Progenitor cell of endocrine pancreas (in vitro differentiated cells): ENCODE measurements around the gene PPP5C. TPM values are rescaled to one million over a fixed set of nuclear protein-coding genes. Genes with fewer than 3 reads are reported as not detected.
A peak's percentile ranks its signal among the peaks of the same experiment; 100 is the strongest.

Experiments used
- DNase-seq: peaks from one replicate; pipeline ENCODE4 v3.0.0; 2021; ENCODE audit warnings: low spot score; ENCODE audit not compliant: unreplicated experiment
- H3K27ac Mint-ChIP-seq: 2 replicates; pipeline ENCODE4 v1.8.0; 2021; ENCODE audit warnings: mild to moderate bottlenecking, moderate library complexity, mixed read lengths
- H3K27me3 Mint-ChIP-seq: 2 replicates; pipeline ENCODE4 v1.8.0; 2021; ENCODE audit warnings: mixed read lengths
- H3K36me3 Mint-ChIP-seq: 2 replicates; pipeline ENCODE4 v1.8.0; 2022; ENCODE audit warnings: mixed read lengths; ENCODE audit not compliant: insufficient read depth
- H3K4me1 Mint-ChIP-seq: 2 replicates; pipeline ENCODE4 v1.8.0; 2021; ENCODE audit warnings: low read depth, mixed read lengths
- H3K4me3 Mint-ChIP-seq: 2 replicates; pipeline ENCODE4 v1.8.0; 2021; ENCODE audit warnings: low read depth, mild to moderate bottlenecking, moderate library complexity, mixed read lengths
- H3K9me3 Mint-ChIP-seq: 2 replicates; pipeline ENCODE4 v1.8.0; 2021; ENCODE audit warnings: low read depth, mixed read lengths
- total RNA-seq: library from RNA; stranded (reverse); gene quantifications from 2 replicates; pipeline ENCODE4 v1.2.1, GENCODE V29; 2021
- TF ChIP-seq, protein P1 (sequence below): fragments of 200-600 bp; sonication (generic); IDR thresholded peaks from one replicate; pipeline ENCODE4 v1.5.0; 2021; ENCODE audit warnings: antibody characterized with exemption, mild to moderate bottlenecking; ENCODE audit not compliant: unreplicated experiment

The PPP5C gene
- total RNA-seq, 1 donor from 2014 or later: 97.8 TPM

DNA sequence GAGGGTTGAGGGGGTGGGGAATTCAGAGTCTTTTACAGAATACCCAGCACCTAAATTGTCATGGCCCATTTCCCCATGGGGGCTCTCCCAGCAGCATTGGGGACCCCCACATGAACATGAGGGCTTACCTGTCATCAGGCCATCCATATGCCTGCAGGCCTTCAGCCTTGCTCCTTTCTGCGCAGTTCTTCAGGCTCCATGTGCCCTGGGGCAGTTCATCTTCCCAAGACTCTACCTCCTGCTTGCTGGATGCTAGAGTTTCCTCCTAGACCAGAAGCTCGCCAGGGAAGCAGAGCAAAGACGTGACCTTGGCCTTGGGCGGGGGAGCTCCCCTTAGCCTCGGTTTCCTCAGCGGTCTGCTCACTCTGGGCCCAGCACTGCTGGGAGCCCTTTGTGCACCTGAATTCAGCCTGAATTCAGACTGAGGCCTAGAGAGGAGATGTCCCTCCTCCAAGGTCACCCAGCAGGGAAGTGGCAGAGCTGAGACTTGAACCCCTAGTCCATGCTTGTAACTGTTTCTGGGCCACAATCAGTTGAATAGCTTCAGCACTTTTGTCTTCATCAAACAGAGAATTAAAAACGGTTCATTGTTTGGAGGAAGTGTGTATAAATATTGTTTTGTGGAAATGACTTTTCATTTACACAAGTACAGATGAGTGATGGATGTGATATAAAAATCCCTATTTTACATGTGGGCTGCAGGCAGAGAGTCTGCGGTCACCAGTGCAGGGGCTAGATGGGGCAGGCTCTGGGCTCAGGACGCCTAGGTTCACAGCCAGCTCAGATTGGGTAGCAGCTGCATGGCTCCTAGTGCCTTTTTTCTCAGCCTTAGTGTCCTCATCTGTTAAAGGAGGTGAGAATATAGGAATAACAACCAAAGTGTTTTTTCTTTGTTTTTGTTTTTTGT is 9.5 kb downstream of the PPP5C start:
- Mint-ChIP-seq H3K4me1 (peaks cover 24% of the 10 kb centered on the region), H3K27me3 (no peaks in the 10 kb centered on the region), H3K9me3 (no peaks in the 10 kb centered on the region), H3K36me3 (peaks cover 8% of the 10 kb centered on the region), H3K27ac (no peak overlapping the region), H3K4me3 (no peak overlapping the region)
- DNase-seq: no peak
- TF ChIP-seq, protein P1, sequence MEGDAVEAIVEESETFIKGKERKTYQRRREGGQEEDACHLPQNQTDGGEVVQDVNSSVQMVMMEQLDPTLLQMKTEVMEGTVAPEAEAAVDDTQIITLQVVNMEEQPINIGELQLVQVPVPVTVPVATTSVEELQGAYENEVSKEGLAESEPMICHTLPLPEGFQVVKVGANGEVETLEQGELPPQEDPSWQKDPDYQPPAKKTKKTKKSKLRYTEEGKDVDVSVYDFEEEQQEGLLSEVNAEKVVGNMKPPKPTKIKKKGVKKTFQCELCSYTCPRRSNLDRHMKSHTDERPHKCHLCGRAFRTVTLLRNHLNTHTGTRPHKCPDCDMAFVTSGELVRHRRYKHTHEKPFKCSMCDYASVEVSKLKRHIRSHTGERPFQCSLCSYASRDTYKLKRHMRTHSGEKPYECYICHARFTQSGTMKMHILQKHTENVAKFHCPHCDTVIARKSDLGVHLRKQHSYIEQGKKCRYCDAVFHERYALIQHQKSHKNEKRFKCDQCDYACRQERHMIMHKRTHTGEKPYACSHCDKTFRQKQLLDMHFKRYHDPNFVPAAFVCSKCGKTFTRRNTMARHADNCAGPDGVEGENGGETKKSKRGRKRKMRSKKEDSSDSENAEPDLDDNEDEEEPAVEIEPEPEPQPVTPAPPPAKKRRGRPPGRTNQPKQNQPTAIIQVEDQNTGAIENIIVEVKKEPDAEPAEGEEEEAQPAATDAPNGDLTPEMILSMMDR: no peak

GRCh38 chr19:46357846-46358583 is 11.1 kb downstream of the PPP5C start:
- Mint-ChIP-seq H3K4me1 (peaks cover 24% of the 10 kb centered on the region), H3K27ac (peak overlapping the region; percentile 55), H3K27me3 (no peaks in the 10 kb centered on the region), H3K9me3 (no peaks in the 10 kb centered on the region), H3K4me3 (no peak overlapping the region), H3K36me3 (peaks cover 11% of the 10 kb centered on the region)
- TF ChIP-seq, protein P1: no peak
- no peak for DNase-seq

DNA sequence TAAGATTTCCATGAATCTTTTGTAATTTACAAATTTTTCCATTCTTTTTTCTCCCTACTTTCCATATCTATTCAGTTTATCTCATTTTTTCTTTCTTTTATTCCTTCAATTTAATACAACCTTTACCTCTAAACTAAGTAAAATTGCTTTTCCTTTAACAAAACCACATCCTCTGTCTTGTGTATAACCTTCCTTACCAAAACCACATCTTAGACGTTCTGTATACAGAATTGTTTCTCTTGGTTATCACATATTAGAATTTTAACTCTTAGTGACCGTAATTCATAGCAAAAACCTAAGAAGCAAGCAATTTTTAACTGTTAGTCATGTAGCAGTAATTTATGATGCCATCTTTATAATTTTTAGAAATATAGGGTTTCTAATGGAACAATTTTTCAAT is 15.0 kb downstream of the PPP5C start:
- Mint-ChIP-seq H3K27me3 (no peaks in the 10 kb centered on the region), H3K4me1 (peaks cover 25% of the 10 kb centered on the region)

GRCh38 chr19:46364359-46364758 is 17.5 kb downstream of the PPP5C start:
- Mint-ChIP-seq H3K4me3 (no peak overlapping the region), H3K27ac (no peak overlapping the region), H3K9me3 (no peaks in the 10 kb centered on the region), H3K4me1 (peaks cover 10% of the 10 kb centered on the region), H3K27me3 (no peaks in the 10 kb centered on the region), H3K36me3 (peaks cover 13% of the 10 kb centered on the region)
- TF ChIP-seq, protein P1: no peak
- no peak for DNase-seq

More for the DNA sequence above, 15.0 kb downstream of the PPP5C start:
- TF ChIP-seq, protein P1: no peak
- H3K36me3 Mint-ChIP-seq: peaks cover 15% of the 10 kb centered on the region
- no peak overlapping the region for H3K4me3 Mint-ChIP-seq
- no peak overlapping the region for H3K27ac Mint-ChIP-seq
- no peak for DNase-seq
- H3K9me3 Mint-ChIP-seq: no peaks in the 10 kb centered on the region

DNA sequence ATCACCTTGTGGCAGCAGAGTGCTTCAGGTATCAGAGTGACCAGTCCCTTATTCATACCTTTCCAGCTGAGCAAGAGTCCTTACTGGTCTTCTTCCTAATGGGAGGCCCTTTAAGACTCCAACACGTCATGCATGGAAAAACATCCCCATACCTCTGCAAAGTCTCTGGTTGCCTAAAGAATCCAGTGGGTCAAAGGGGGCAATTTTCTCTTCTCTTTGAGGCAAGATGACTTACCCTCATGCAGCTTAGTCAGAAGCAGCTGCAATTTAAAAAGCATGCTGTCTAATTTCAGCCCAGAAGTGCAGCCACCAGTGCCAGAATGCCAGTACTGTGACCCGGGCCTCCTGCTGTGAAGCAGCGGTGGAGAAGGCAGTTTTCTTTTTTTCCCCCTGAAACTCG is 18.7 kb downstream of the PPP5C start:
- H3K36me3 Mint-ChIP-seq: peaks cover 13% of the 10 kb centered on the region
- no peak overlapping the region for H3K4me3 Mint-ChIP-seq
- no peak overlapping the region for H3K27ac Mint-ChIP-seq
- H3K9me3 Mint-ChIP-seq: no peaks in the 10 kb centered on the region
- TF ChIP-seq, protein P1: no peak
- peaks cover 10% of the 10 kb centered on the region for H3K4me1 Mint-ChIP-seq
- no peaks in the 10 kb centered on the region for H3K27me3 Mint-ChIP-seq
- no peak for DNase-seq
